NCI-H146 treated with DMSO at 0.1 percent for 48 hours (cell line): ENCODE results near the gene SLC12A9.
"Not testable (repeated sequence)": the region's sequence is repeated elsewhere in the genome, so short reads cannot be mapped to it uniquely, and the experiment has no call there.

Experiments used
- DNase-seq: peaks from one replicate; lab custom pipeline; 2025; ENCODE audit not compliant: unreplicated experiment; lab: John Stamatoyannopoulos, UW

The SLC12A9 gene

GRCh38 chr7:100825751-100826513, 26.6 kb upstream of the SLC12A9 start:
- DNase-seq, result no peak

GRCh38 chr7:100826514-100827329, 25.8 kb upstream of the SLC12A9 start:
- no peak for DNase-seq

- no peak for DNase-seq
Measured at GRCh38 chr7:100827330-100828226, 24.9 kb upstream of the SLC12A9 start, which contains the start of gene EPHB4. Gene EPHB4, minus strand, starts transcription at chr7:100827523. Its CDS starts 493 bp downstream, at chr7:100827030.

GRCh38 chr7:100829150-100829716, 23.3 kb upstream of the SLC12A9 start:
- no peak for DNase-seq

- no peak for DNase-seq
Measured at GRCh38 chr7:100830396-100830795, 22.1 kb upstream of the SLC12A9 start.

GRCh38 chr7:100832281-100832633, 20.3 kb upstream of the SLC12A9 start:
- no peak for DNase-seq

- DNase-seq, result peak; percentile 65
Measured at GRCh38 chr7:100835903-100836811, 16.4 kb upstream of the SLC12A9 start.

- no peak for DNase-seq
Measured at GRCh38 chr7:100836812-100837098, 15.8 kb upstream of the SLC12A9 start.

GRCh38 chr7:100837099-100837836, 15.2 kb upstream of the SLC12A9 start:
- DNase-seq, result peak; percentile 86

- no peak for DNase-seq
Measured at GRCh38 chr7:100839361-100839760, 13.2 kb upstream of the SLC12A9 start.

GRCh38 chr7:100840470-100841100, 11.9 kb upstream of the SLC12A9 start:
- DNase-seq, result no peak

- DNase-seq, result no peak
Measured at GRCh38 chr7:100847360-100847759, 5.2 kb upstream of the SLC12A9 start.

- DNase-seq, result no peak
Measured at GRCh38 chr7:100854146-100854895, 1.8 kb downstream of the SLC12A9 start.

GRCh38 chr7:100854899-100855298, 2.4 kb downstream of the SLC12A9 start:
- DNase-seq, result not testable (repeated sequence)

- no peak for DNase-seq
Measured at GRCh38 chr7:100855515-100855914, 3.0 kb downstream of the SLC12A9 start.

GRCh38 chr7:100856871-100857282, 4.4 kb downstream of the SLC12A9 start:
- DNase-seq, result no peak

- no peak for DNase-seq
Measured at GRCh38 chr7:100859856-100860255, 7.3 kb downstream of the SLC12A9 start.
